ENCODE measurements around the gene KDM2B.

KDM2B gene

GRCh38 chr12:121577443-121578180 is 3.2 kb downstream of the KDM2B start:
- DNase-seq (ENCODE audit: extremely low read depth, low read depth), result no peak
- TF ChIP-seq CTCF (IDR thresholded peaks at IDR 0.05; ENCODE audit: low read depth, low read length), result no peak

- TF ChIP-seq CTCF (IDR thresholded peaks at IDR 0.05; ENCODE audit: low read depth, low read length), result no peak
- peak; percentile 73 for DNase-seq (ENCODE audit: extremely low read depth, low read depth)
These were observed 3.9 kb downstream of the KDM2B start for GRCh38 chr12:121576851-121577391.

GRCh38 chr12:121575952-121576625 is 4.7 kb downstream of the KDM2B start:
- TF ChIP-seq CTCF (IDR thresholded peaks at IDR 0.05; ENCODE audit: low read depth, low read length), result no peak
- no peak for DNase-seq (ENCODE audit: extremely low read depth, low read depth)

- no peak for TF ChIP-seq CTCF (IDR thresholded peaks at IDR 0.05; ENCODE audit: low read depth, low read length)
- DNase-seq (ENCODE audit: extremely low read depth, low read depth), result no peak
These were observed 5.8 kb downstream of the KDM2B start for GRCh38 chr12:121575051-121575450.

- no peak for DNase-seq (ENCODE audit: extremely low read depth, low read depth)
- no peak for TF ChIP-seq CTCF (IDR thresholded peaks at IDR 0.05; ENCODE audit: low read depth, low read length)
These were observed 6.8 kb downstream of the KDM2B start for GRCh38 chr12:121574025-121574424.

- TF ChIP-seq CTCF (IDR thresholded peaks at IDR 0.05; ENCODE audit: low read depth, low read length), result no peak
- no peak for DNase-seq (ENCODE audit: extremely low read depth, low read depth)
These were observed 8.9 kb downstream of the KDM2B start for GRCh38 chr12:121571920-121572319.

Data from AG09319 (cell line).